ENCODE data around the gene SGMS2.

The SGMS2 gene

DNA sequence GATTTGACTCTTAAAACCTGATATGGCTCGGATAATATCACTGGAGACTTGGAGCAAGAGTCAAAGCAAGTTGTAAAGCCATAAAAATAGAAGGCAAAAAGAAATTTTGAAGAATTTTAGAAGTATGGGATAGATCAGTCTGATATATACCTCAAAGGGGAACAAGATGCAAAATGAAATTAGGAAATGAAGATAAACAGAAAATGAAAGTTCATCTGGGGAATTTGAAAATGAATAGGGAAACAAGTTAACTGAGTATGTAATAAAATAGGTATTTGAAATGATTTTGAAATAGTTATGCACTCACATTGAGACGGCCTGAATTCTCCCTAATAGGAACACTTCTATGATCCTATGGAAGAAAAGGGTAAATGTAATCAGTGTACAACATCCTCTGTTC lies 112.3 kb downstream of the SGMS2 start:
- Histone ChIP-seq H3K27ac (no peak overlapping the region), H3K36me3 (peaks cover 8% of the 10 kb centered on the region), H3K9me3 (ENCODE audit: severe bottlenecking) (no peaks in the 10 kb centered on the region), H3K27me3 (ENCODE audit: insufficient read depth, low read depth, severe bottlenecking) (no peaks in the 10 kb centered on the region), H3K4me3 (ENCODE audit: low read depth, low read length) (no peak overlapping the region)
- TF ChIP-seq CTCF (IDR thresholded peaks at IDR 0.05; ENCODE audit: low read depth, low read length), result no peak
- DNase-seq, result no peak

- H3K27ac ChIP-seq, result no peak overlapping the region
- no peaks in the 10 kb centered on the region for H3K27me3 ChIP-seq (ENCODE audit: insufficient read depth, low read depth, severe bottlenecking)
- DNase-seq, result no peak
- peaks cover 8% of the 10 kb centered on the region for H3K36me3 ChIP-seq
- TF ChIP-seq CTCF (IDR thresholded peaks at IDR 0.05; ENCODE audit: low read depth, low read length), result no peak
- no peak overlapping the region for H3K4me3 ChIP-seq (ENCODE audit: low read depth, low read length)
- no peaks in the 10 kb centered on the region for H3K9me3 ChIP-seq (ENCODE audit: severe bottlenecking)
These were observed 114.6 kb downstream of the SGMS2 start for GRCh38 chr4:107939307-107939706.

DNA sequence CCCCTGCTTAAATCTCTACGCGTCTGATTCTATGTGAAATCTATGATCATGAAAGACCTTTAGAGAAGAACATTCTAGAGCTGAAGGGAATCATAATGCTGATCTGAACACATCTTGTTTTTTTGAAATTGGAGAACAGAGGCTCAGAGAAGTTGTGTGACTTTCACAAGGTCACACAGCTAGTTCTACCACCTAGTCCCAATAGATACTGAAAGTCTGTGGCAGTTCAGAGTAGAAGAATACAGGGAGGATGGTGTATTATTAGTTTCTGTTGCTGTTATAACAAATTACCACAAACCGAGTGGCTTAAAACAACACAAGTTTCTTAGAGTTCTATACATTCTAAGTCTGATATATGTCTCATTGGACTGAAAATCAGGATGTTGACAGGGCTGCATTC lies 121.1 kb downstream of the SGMS2 start:
- no peak for TF ChIP-seq CTCF (IDR thresholded peaks at IDR 0.05; ENCODE audit: low read depth, low read length)
- Histone ChIP-seq H3K36me3 (peaks cover 37% of the 10 kb centered on the region), H3K27ac (no peak overlapping the region), H3K9me3 (ENCODE audit: severe bottlenecking) (no peaks in the 10 kb centered on the region), H3K27me3 (ENCODE audit: insufficient read depth, low read depth, severe bottlenecking) (no peaks in the 10 kb centered on the region), H3K4me3 (ENCODE audit: low read depth, low read length) (no peak overlapping the region)
- DNase-seq, result no peak

- Histone ChIP-seq H3K27ac (no peak overlapping the region), H3K4me3 (ENCODE audit: low read depth, low read length) (no peak overlapping the region), H3K36me3 (peaks cover 34% of the 10 kb centered on the region), H3K27me3 (ENCODE audit: insufficient read depth, low read depth, severe bottlenecking) (no peaks in the 10 kb centered on the region), H3K9me3 (ENCODE audit: severe bottlenecking) (no peaks in the 10 kb centered on the region)
- DNase-seq, result no peak
- no peak for TF ChIP-seq CTCF (IDR thresholded peaks at IDR 0.05; ENCODE audit: low read depth, low read length)
These were observed 126.2 kb downstream of the SGMS2 start for GRCh38 chr4:107950746-107951540.

- Histone ChIP-seq H3K27ac (no peak overlapping the region), H3K4me3 (ENCODE audit: low read depth, low read length) (no peak overlapping the region), H3K9me3 (ENCODE audit: severe bottlenecking) (peaks cover 1% of the 10 kb centered on the region), H3K27me3 (ENCODE audit: insufficient read depth, low read depth, severe bottlenecking) (no peaks in the 10 kb centered on the region), H3K36me3 (peaks cover 34% of the 10 kb centered on the region)
- no peak for TF ChIP-seq CTCF (IDR thresholded peaks at IDR 0.05; ENCODE audit: low read depth, low read length)
- DNase-seq, result no peak
These were observed 126.8 kb downstream of the SGMS2 start for GRCh38 chr4:107951551-107951950.

DNA sequence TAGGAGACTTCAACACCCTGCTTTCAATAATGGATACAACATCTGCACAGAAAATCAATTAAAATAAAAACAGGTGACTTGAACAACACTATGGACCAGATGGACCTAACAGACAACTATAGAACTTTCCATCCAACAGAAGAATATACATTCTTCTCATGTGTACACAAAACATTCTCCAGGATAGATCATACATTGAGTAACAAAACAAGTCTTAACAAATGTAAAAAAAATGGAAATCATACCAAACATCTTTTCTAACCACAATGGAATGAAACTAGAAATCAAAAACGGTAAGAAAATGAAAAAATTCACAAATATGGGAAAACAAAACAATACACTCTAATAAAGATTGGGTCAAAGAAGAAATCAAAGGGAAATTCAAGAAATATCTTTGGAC lies 131.3 kb downstream of the SGMS2 start:
- no peak for DNase-seq
- no peak overlapping the region for H3K27ac ChIP-seq
- H3K4me3 ChIP-seq (ENCODE audit: low read depth, low read length), result no peak overlapping the region
- peaks cover 6% of the 10 kb centered on the region; the same call in 1 of the 2 replicates for H3K36me3 ChIP-seq
- no peak for TF ChIP-seq CTCF (IDR thresholded peaks at IDR 0.05; ENCODE audit: low read depth, low read length)
- no peaks in the 10 kb centered on the region for H3K27me3 ChIP-seq (ENCODE audit: insufficient read depth, low read depth, severe bottlenecking)
- peaks cover 4% of the 10 kb centered on the region for H3K9me3 ChIP-seq (ENCODE audit: severe bottlenecking)
